ENCODE measurements around the gene INAFM2. TPM values are rescaled to one million over a fixed set of nuclear protein-coding genes. Genes with fewer than 3 reads are reported as not detected.
A peak's percentile ranks its signal among the peaks of the same experiment; 100 is the strongest.

The INAFM2 gene
- polyA plus RNA-seq, 3 donors: 16.9 to 18.0 (median 17.3) TPM

- no peak for DNase-seq (ENCODE audit: extremely low read depth in 1 of 11, low read depth in 9 of 11, low spot score in 4 of 11)
Observed at GRCh38 chr15:40365624-40366456, 42.3 kb downstream of the INAFM2 start.

GRCh38 chr15:40366457-40367370 is 43.2 kb downstream of the INAFM2 start:
- DNase-seq (ENCODE audit: extremely low read depth in 1 of 11, low read depth in 9 of 11, low spot score in 4 of 11): no peak

GRCh38 chr15:40367371-40367685 is 43.8 kb downstream of the INAFM2 start:
- DNase-seq (ENCODE audit: extremely low read depth in 1 of 11, low read depth in 9 of 11, low spot score in 4 of 11): no peak

GRCh38 chr15:40367686-40368611 is 44.5 kb downstream of the INAFM2 start:
- peak in 9 of 11 donors; percentile 67 to 86 (median 81) for DNase-seq (ENCODE audit: extremely low read depth in 1 of 11, low read depth in 9 of 11, low spot score in 4 of 11)

- DNase-seq (ENCODE audit: extremely low read depth in 1 of 11, low read depth in 9 of 11, low spot score in 4 of 11): no peak
Observed at GRCh38 chr15:40368719-40369473, 45.4 kb downstream of the INAFM2 start.

GRCh38 chr15:40369474-40369869 is 46.0 kb downstream of the INAFM2 start:
- no peak for DNase-seq (ENCODE audit: extremely low read depth in 1 of 11, low read depth in 9 of 11, low spot score in 4 of 11)

GRCh38 chr15:40369971-40370370 is 46.5 kb downstream of the INAFM2 start:
- no peak for DNase-seq (ENCODE audit: extremely low read depth in 1 of 11, low read depth in 9 of 11, low spot score in 4 of 11)

- no peak for DNase-seq (ENCODE audit: extremely low read depth in 1 of 11, low read depth in 9 of 11, low spot score in 4 of 11)
Observed at GRCh38 chr15:40372981-40373380, 49.5 kb downstream of the INAFM2 start.

Other genes with a start within 250 kb of the INAFM2 start
- 10 to 100 TPM; 34.9 to 45.1 (median 41.3) TPM for gene BMF, start 214.8 kb upstream of the INAFM2 start, polyA plus RNA-seq (ENCODE audit: insufficient read length in 3 of 3)
- gene BUB1B, start 162.6 kb upstream of the INAFM2 start, polyA plus RNA-seq (ENCODE audit: insufficient read length in 3 of 3): 10 to 100 TPM; 28.0 to 40.1 (median 30.7) TPM
- gene PAK6, start 84.6 kb upstream of the INAFM2 start, polyA plus RNA-seq (ENCODE audit: insufficient read length in 3 of 3): 1 to 10 TPM; 4.5 to 6.7 (median 6.1) TPM
- gene ANKRD63, start 40.6 kb upstream of the INAFM2 start, polyA plus RNA-seq (ENCODE audit: insufficient read length in 3 of 3): under 1 TPM in 2 of 3 donors, not detected in 1; 0.17 to 0.32 TPM
- 10 to 100 TPM in 2 of 3 donors, 1 to 10 TPM in 1; 5.8 to 11.6 (median 10.4) TPM for gene PLCB2, start 15.8 kb upstream of the INAFM2 start, polyA plus RNA-seq (ENCODE audit: insufficient read length in 3 of 3)
- gene CCDC9B, start 17.2 kb downstream of the INAFM2 start, polyA plus RNA-seq (ENCODE audit: insufficient read length in 3 of 3): 10 to 100 TPM in 1 of 3 donors, 1 to 10 TPM in 2; 3.5 to 10.4 (median 5.0) TPM
- gene PHGR1, start 27.3 kb downstream of the INAFM2 start, polyA plus RNA-seq (ENCODE audit: insufficient read length in 3 of 3): not detected
- under 1 TPM; 0.42 to 0.92 (median 0.50) TPM for gene DISP2, start 34.5 kb downstream of the INAFM2 start, polyA plus RNA-seq (ENCODE audit: insufficient read length in 3 of 3)
- 10 to 100 TPM; 27.9 to 34.6 (median 33.8) TPM for gene KNSTRN, start 59.0 kb downstream of the INAFM2 start, polyA plus RNA-seq (ENCODE audit: insufficient read length in 3 of 3)
- 10 to 100 TPM; 74.5 to 94.5 (median 76.0) TPM for gene IVD, start 82.1 kb downstream of the INAFM2 start, polyA plus RNA-seq (ENCODE audit: insufficient read length in 3 of 3)
- 10 to 100 TPM; 20.6 to 26.2 (median 23.6) TPM for gene BAHD1, start 117.3 kb downstream of the INAFM2 start, polyA plus RNA-seq (ENCODE audit: insufficient read length in 3 of 3)
- gene CHST14, start 147.3 kb downstream of the INAFM2 start, polyA plus RNA-seq (ENCODE audit: insufficient read length in 3 of 3): 10 to 100 TPM; 30.8 to 41.1 (median 33.0) TPM
- gene CCDC32, start 241.3 kb downstream of the INAFM2 start, polyA plus RNA-seq (ENCODE audit: insufficient read length in 3 of 3): 10 to 100 TPM; 28.6 to 34.0 (median 32.0) TPM
- 10 to 100 TPM; 10.1 to 13.3 (median 12.8) TPM for gene RPUSD2, start 245.6 kb downstream of the INAFM2 start, polyA plus RNA-seq (ENCODE audit: insufficient read length in 3 of 3)

Data from renal cortex interstitium (tissue), 11 donors.